SKM-1 (cell line): ENCODE results near the gene SEC63.
"Not testable (repeated sequence)": the region's sequence is repeated elsewhere in the genome, so short reads cannot be mapped to it uniquely, and the experiment has no call there.

Source experiments
- DNase-seq: peaks from one replicate; lab custom pipeline; 2025; ENCODE audit not compliant: unreplicated experiment; lab: John Stamatoyannopoulos, UW

The SEC63 gene

GRCh38 chr6:107972413-107973096, 14.5 kb upstream of the SEC63 start:
- no peak for DNase-seq

DNA sequence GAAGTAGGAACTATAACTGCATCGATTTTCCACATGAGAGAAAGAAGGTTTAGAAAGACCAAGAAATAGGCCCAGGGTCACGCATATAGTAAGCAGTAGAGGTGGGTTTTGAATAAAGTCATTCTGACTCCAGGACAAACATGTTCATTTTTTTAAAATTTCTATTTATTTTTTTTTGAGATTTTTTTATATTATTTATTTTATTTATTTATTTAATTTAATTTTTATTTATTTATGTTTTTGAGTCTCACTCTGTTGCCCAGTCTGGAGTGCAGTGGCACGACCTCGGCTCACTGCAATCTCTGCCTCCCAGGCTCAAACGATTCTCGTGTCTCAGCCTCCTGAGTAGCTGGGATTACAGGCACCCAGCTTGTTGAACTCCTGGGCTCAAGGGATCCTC, 13.2 kb upstream of the SEC63 start:
- no peak for DNase-seq

- no peak for DNase-seq
Observed at GRCh38 chr6:107970255-107970654, 12.2 kb upstream of the SEC63 start.

GRCh38 chr6:107968081-107968480, 10.1 kb upstream of the SEC63 start:
- no peak for DNase-seq

DNA sequence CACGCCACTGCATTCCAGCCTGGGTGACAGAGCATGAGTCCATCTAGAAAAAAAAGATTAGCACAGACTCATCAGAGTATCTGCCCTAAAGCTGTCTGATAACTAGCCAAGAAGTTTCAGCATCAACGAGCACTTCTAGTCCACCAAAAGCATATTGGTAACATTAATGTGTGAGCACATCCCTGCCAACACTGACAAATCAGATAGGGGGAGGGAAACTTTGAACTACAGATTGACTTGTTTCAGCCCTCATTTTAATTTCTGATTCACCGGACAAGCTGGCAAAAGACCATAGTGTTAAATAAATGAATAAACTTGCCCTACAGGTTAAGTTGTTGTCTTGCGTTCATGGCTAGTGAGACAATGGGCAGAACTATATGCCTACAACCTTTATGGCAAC, 7.7 kb upstream of the SEC63 start:
- DNase-seq = no peak

DNA sequence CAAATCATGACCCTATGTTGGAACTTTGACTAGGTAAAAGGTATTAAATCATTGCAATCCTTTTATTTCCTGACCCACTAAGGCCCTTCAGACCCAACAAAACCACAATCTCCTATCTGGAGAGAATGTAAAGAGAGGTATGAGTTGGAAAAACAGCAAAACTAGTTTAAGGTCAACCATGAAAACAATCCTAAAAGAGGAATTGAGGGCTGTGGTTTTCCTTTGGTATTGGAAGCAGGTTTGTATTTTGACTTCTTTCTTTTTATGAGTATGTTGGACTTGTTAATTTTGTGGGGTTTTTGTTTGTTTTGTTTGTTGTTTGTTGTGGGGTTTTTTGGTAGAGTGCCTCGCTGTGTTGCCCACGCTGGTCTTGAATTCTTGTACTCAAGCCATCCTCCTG, 4.7 kb upstream of the SEC63 start:
- DNase-seq = no peak

GRCh38 chr6:107959392-107959791, 1.4 kb upstream of the SEC63 start:
- DNase-seq = no peak

DNA sequence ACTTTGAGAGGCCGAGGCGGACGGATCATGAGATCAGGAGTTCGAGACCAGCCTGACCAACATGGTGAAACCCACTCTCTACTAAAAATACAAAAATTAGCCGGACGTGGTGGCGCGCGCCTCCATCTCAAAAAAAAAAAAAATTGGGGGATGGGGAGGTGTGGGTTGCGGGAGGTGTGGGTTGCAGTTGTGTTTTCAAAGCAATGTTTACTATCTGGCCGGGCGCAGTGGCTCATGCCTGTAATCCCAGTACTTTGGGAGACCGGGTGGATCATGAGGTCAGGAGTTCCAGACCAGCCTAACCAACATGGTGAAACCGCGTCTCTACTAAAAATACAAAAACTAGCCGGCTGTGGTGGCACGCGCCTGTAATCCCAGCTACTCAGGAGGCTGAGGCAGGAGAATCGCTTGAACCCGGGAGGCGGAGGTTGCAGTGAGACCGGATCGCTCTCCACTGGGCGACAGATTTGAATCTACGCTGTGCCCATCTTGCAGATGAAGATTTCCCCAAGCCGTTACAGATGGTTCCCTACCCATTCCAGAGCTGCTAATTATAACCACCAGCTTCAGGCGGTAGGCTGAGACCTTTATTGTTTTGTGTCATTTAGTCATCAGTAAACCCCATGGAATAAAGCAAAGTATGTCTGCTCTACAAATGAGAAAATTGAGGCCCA, 818 bp upstream of the SEC63 start:
- DNase-seq = not testable (repeated sequence)

DNA sequence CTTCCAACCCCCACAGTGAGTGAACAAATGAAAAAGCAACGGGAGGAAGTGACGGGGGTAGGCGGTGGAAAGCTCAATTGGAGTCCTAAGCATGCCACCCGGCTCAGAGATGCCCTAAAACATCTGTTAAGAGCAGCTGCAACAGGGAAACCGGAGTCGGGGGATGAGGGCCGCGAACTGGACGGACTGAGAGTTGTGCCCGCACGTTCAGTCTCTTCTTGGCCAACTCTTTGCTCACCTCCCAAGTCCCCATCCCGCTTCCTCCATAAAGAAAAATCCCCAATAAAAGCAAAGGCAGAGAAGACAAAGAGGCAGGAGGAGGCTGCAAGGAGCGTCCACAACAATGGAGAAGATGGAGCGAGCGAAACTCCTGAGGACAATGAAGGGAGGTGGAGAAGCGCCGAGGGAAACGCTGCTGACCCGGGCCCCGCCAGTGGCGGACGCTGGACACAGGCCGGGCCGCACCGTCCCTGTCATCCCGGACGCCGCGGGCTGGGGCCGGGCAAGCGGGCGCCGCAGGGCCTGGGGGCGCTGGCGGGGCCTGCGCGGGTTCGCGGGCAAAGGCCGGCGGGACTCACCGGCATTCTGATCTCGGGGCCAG, 600 bp downstream of the SEC63 start:
- peak; percentile 43 for DNase-seq

- DNase-seq = peak; percentile 67
Observed at GRCh38 chr6:107956586-107957307, 1.3 kb downstream of the SEC63 start.

- no peak for DNase-seq
Observed at GRCh38 chr6:107956181-107956580, 1.8 kb downstream of the SEC63 start.

DNA sequence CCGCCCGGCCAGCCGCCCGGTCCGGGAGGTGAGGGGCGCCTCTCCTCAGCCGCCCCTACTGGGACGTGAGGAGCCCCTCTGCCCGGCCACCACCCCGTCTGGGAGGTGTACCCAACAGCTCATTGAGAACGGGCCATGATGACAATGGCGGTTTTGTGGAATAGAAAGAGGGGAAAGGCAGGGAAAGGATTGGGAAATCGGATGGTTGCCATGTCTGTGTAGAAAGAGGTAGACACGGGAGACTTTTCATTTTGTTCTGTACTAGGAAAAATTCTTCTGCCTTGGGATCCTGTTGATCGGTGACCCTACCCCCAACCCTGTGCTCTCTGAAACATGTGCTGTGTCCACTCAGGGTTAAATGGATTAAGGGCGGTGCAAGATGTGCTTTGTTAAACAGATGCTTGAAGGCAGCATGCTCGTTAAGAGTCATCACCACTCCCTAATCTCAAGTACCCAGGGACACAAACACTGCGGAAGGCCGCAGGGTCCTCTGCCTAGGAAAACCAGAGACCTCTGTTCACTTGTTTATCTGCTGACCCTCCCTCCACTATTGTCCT, 4.1 kb downstream of the SEC63 start:
- DNase-seq = not testable (repeated sequence)

GRCh38 chr6:107943626-107944439, 14.2 kb downstream of the SEC63 start:
- DNase-seq = no peak

DNA sequence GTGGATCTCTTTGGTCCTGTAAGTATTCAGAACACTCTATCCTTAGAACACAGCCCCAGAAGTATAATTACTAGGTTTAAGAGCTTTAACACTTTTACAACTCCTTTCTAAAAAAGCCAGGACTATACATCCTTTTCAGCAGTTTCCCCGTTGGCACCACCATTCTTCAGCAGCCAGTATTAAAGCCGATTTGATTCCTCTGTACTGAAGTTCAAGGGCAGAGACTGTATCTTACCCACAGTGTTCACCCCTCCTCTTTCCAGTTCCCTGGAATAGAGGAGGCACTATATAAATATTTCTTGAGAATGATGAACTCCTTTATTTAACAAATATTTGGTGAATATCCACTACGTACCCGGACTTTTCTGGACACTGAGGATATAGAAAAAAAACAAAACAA, 15.9 kb downstream of the SEC63 start:
- DNase-seq = no peak

- no peak for DNase-seq
Observed at GRCh38 chr6:107941627-107942026, 16.4 kb downstream of the SEC63 start.

GRCh38 chr6:107941199-107941598, 16.8 kb downstream of the SEC63 start:
- no peak for DNase-seq

DNA sequence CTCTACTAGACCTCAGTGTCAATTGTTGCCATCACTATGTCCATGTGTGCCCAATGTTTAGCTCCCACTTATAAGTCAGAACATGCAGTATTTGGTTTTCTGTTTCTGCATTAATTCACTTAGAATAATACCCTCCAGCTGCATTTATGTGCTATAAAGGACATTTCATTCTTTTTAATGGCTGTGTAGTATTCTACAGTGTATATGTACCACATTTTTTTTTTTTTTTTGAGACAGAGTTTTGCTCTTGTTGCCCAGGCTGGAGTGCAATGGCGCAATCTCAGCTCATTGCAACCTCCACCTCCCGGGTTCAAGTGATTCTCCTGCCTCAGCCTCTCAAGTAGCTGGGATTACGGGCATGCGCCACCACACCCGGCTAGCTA, 21.1 kb downstream of the SEC63 start:
- not testable (repeated sequence) for DNase-seq

DNA sequence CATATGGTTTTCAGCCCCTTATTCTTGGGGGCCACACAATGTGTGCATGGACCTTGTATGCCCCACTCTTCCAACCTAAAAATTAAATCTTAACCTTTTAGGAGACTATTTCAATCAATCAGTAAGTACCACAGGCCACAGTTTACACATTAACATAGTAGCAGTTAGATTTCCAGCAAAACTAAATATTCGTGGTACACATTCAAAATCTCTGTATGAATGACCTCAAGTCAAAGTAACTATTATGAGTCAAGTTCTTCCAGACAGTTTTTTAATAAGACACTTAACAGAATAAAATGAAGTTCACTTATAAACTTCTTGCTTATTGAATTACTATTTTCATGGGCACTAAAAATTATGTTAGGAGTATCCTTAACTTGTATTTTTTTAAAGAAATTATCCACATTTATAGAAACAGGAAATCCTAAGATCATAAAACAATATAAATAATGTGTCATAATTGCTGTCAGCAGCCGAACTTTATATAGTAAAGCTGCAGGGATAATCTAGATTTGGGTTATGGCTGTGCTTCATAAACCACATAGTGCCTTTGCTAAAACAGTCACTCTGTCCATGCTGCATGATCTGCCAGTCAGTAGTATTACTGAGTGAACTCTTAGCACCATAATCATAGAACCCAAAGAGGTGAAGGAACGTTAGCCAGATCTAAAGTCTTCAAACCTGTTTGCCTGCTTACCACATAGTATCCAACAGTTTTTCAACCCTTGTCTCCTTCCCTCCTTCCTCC, 21.7 kb downstream of the SEC63 start:
- no peak for DNase-seq

DNA sequence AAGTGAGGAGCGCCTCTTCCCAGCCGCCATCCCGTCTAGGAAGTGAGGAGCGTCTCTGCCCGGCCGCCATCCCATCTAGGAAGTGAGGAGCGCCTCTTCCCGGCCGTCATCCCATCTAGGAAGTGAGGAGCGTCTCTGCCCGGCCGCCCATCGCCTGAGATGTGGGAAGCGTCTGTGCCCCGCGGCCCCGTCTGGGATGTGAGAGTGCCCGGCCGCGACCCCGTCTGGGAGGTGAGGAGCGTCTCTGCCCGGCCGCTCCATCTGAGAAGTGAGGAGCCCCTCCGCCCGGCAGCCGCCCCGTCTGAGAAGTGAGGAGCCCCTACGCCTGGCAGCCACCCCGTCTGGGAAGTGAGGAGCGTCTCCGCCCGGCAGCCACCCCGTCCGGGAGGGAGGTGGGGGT, 23.8 kb downstream of the SEC63 start:
- DNase-seq = not testable (repeated sequence)

DNA sequence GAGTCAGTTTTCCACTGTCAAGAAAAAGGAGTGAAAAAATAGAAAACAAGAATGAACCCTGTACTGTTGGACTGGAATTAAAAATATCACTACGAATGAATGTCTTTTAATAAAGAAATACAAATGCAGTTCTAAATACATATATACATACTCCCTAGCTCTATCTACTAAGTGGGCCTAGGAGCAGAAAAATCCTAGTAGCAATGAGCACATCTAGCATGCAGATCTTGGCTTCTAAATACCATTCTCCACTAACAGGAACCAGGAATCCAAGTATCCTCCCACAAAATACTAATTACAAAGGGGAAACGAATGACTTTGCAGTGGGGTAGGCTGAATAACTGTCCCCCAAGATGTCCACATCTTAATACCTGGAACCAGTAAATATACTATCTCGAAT, 25.4 kb downstream of the SEC63 start:
- DNase-seq = no peak
